Smooth muscle cell (in vitro differentiated cells): ENCODE data around the gene LRP1B. TPM values are rescaled to one million over a fixed set of nuclear protein-coding genes. Genes with fewer than 3 reads are reported as not detected.

Experiments
- DNase-seq: peaks from one replicate; lab custom pipeline; 2025; ENCODE audit not compliant: unreplicated experiment; lab: John Stamatoyannopoulos, UW
- H2AFZ ChIP-seq: fragments of 200-600 bp; sonication (generic); 2 replicates; pipeline ENCODE4 v1.6.0; 2016; ENCODE audit warnings: antibody characterized with exemption, low read depth, mild to moderate bottlenecking
- H3F3A ChIP-seq: fragments of 200-600 bp; sonication (generic); 2 replicates; pipeline ENCODE4 v1.6.0; 2017; ENCODE audit warnings: antibody characterized with exemption, low read depth
- H3K27ac ChIP-seq: fragments of 200-600 bp; sonication (generic); 2 replicates; pipeline ENCODE4 v1.5.1; 2016; ENCODE audit warnings: low read depth, mild to moderate bottlenecking
- H3K27me3 ChIP-seq: fragments of 200-600 bp; sonication (generic); 2 replicates; pipeline ENCODE4 v1.6.1; 2016; ENCODE audit warnings: low read depth, mild to moderate bottlenecking
- H3K36me3 ChIP-seq: fragments of 200-600 bp; sonication (generic); 2 replicates; pipeline ENCODE4 v1.5.1; 2016; ENCODE audit warnings: low read depth
- H3K4me1 ChIP-seq: fragments of 200-600 bp; sonication (generic); 2 replicates; pipeline ENCODE4 v1.5.1; 2016; ENCODE audit warnings: low read depth
- H3K4me2 ChIP-seq: fragments of 200-600 bp; sonication (generic); 2 replicates; pipeline ENCODE4 v1.6.0; 2016; ENCODE audit warnings: mild to moderate bottlenecking
- H3K4me3 ChIP-seq: fragments of 200-600 bp; sonication (generic); 2 replicates; pipeline ENCODE4 v1.5.1; 2016; ENCODE audit warnings: mild to moderate bottlenecking
- H3K79me2 ChIP-seq: fragments of 200-600 bp; sonication (generic); 2 replicates; pipeline ENCODE4 v1.6.0; 2016; ENCODE audit warnings: low read depth, mild to moderate bottlenecking
- H3K9ac ChIP-seq: fragments of 200-600 bp; sonication (generic); 2 replicates; pipeline ENCODE4 v1.6.0; 2016; ENCODE audit warnings: low read depth
- H3K9me3 ChIP-seq: fragments of 200-600 bp; sonication (generic); replicated peaks from 2 replicates; pipeline ENCODE4 v1.5.1; 2016; ENCODE audit warnings: low read depth
- H4K20me1 ChIP-seq: fragments of 200-600 bp; sonication (generic); 2 replicates; pipeline ENCODE4 v1.6.0; 2016; ENCODE audit warnings: low read depth
- CTCF ChIP-seq: fragments of 200-600 bp; sonication (generic); IDR thresholded peaks from 2 replicates; pipeline ENCODE4 v1.5.1; 2017; ENCODE audit warnings: borderline replicate concordance, mild to moderate bottlenecking, antibody characterized with exemption; ENCODE audit not compliant: insufficient read depth, poor library complexity, severe bottlenecking
- WGBS: methylation state at CpG from one replicate; pipeline ENCODE4 v1.1.7; 2016; ENCODE audit warnings: low lambda C conversion rate; 5-methylcytosine and 5-hydroxymethylcytosine counted together
- polyA plus RNA-seq: library from polyadenylated mRNA; unstranded; fragments of >200 nt; fragmentation: Nextera tagmentation; extraction: Ambion mirVana; gene quantifications from 2 replicates; pipeline ENCODE4 v1.2.1, GENCODE V29; 2016
- total RNA-seq: library from RNA; depleted of rRNA; stranded (reverse); fragments of >200 nt; gene quantifications from 2 replicates; pipeline ENCODE4 v1.2.3, GENCODE V29; 2014

Gene LRP1B
- total and polyA plus RNA-seq, 2 experiments from 2014 or later: 0.08 to 2.9 TPM

GRCh38 chr2:142030735-142031134, 100.1 kb downstream of the LRP1B start:
- Histone ChIP-seq H3K27ac (no peak overlapping the region), H3K4me1 (no peaks in the 10 kb centered on the region), H3F3A (no peaks in the 10 kb centered on the region), H3K4me2 (peak overlapping the region; percentile 25), H3K79me2 (no peaks in the 10 kb centered on the region), H3K36me3 (no peaks in the 10 kb centered on the region), H3K27me3 (no peaks in the 10 kb centered on the region), H2AFZ (no peak overlapping the region), H3K9ac (no peak overlapping the region), H4K20me1 (no peaks in the 10 kb centered on the region), H3K9me3 (no peaks in the 10 kb centered on the region), H3K4me3 (no peak overlapping the region)
- TF ChIP-seq CTCF: no peak
- no peak for DNase-seq
- WGBS: 53% methylated on average over 2 of the region's 2 CpGs

- Histone ChIP-seq H3K27me3 (no peaks in the 10 kb centered on the region), H3K4me3 (no peak overlapping the region), H3K4me2 (no peak overlapping the region), H3K79me2 (no peaks in the 10 kb centered on the region), H2AFZ (no peak overlapping the region), H3K4me1 (no peaks in the 10 kb centered on the region), H3K9ac (no peak overlapping the region), H3F3A (no peaks in the 10 kb centered on the region), H3K9me3 (no peaks in the 10 kb centered on the region), H3K36me3 (no peaks in the 10 kb centered on the region), H3K27ac (no peak overlapping the region), H4K20me1 (no peaks in the 10 kb centered on the region)
- WGBS: 91% methylated on average over 1 of the region's 1 CpG
- no peak for TF ChIP-seq CTCF
- no peak for DNase-seq
Measured at GRCh38 chr2:142029974-142030373, 100.8 kb downstream of the LRP1B start.

- WGBS: 77% methylated on average over 1 of the region's 1 CpG
- Histone ChIP-seq H3K36me3 (no peaks in the 10 kb centered on the region), H3K4me2 (no peak overlapping the region), H3F3A (no peaks in the 10 kb centered on the region), H4K20me1 (no peaks in the 10 kb centered on the region), H3K4me3 (no peak overlapping the region), H3K4me1 (no peaks in the 10 kb centered on the region), H2AFZ (no peak overlapping the region), H3K9ac (no peak overlapping the region), H3K79me2 (no peaks in the 10 kb centered on the region), H3K27me3 (no peaks in the 10 kb centered on the region), H3K9me3 (no peaks in the 10 kb centered on the region), H3K27ac (no peak overlapping the region)
- no peak for TF ChIP-seq CTCF
- DNase-seq: no peak
Measured at GRCh38 chr2:142025394-142025793, 105.4 kb downstream of the LRP1B start.

GRCh38 chr2:142020368-142020767, 110.4 kb downstream of the LRP1B start:
- no peaks in the 10 kb centered on the region for H3K36me3 ChIP-seq

More at GRCh38 chr2:142020368-142020767, 110.4 kb downstream of the LRP1B start:
- H3K4me3 ChIP-seq: no peak overlapping the region
- peak overlapping the region; percentile 41 for H3K4me2 ChIP-seq
- WGBS: 56% methylated on average over 1 of the region's 1 CpG
- peak overlapping the region; percentile 30 for H3K27ac ChIP-seq
- H3K4me1 ChIP-seq: no peaks in the 10 kb centered on the region
- no peaks in the 10 kb centered on the region for H4K20me1 ChIP-seq
- H3K27me3 ChIP-seq: no peaks in the 10 kb centered on the region
- no peaks in the 10 kb centered on the region for H3K79me2 ChIP-seq
- no peak for TF ChIP-seq CTCF
- H2AFZ ChIP-seq: no peak overlapping the region
- no peaks in the 10 kb centered on the region for H3F3A ChIP-seq
- no peak for DNase-seq
- no peak overlapping the region for H3K9ac ChIP-seq
- no peaks in the 10 kb centered on the region for H3K9me3 ChIP-seq
